GM12878 (cell line): ENCODE measurements around the gene MEGF11. TPM values are rescaled to one million over a fixed set of nuclear protein-coding genes. Genes with fewer than 3 reads are reported as not detected.
A peak's percentile ranks its signal among the peaks of the same experiment; 100 is the strongest.

Experiments used
- ATAC-seq: fragments of 200-7000 bp; cut with Tn5 transposase; 3 replicates; pipeline ENCODE4 v1.9.1; 2020; ENCODE audit warnings: mild to moderate bottlenecking, moderate library complexity
- BruUV-seq: library from RNA; stranded (reverse); fragments of 400-500 nt; replicated peaks from 2 replicates; lab custom pipeline; 2021; lab: Mats Ljungman, UMichigan
- CTCF ChIA-PET: fragments of 300-600 bp; sonication (Branson Sonifier 250); formaldehyde crosslinking; extraction: SDS; loops from one replicate; lab custom pipeline; 2021; ENCODE audit warnings: inconsistent platforms; lab: Yijun Ruan, JAX
- POLR2A ChIA-PET: fragments of 350-600 bp; formaldehyde crosslinking; extraction: SDS; loops from one replicate; lab custom pipeline; 2021; ENCODE audit warnings: inconsistent platforms; lab: Charles Lee
- RAD21 ChIA-PET: fragments of 300-600 bp; sonication (Branson Sonifier 250); formaldehyde crosslinking; loops from one replicate; lab custom pipeline; 2023; ENCODE audit warnings: antibody characterized with exemption; ENCODE audit not compliant: unreplicated experiment; lab: Charles Lee
- SMC1A ChIA-PET: fragments of 300-600 bp; sonication (Branson Sonifier 250); formaldehyde crosslinking; loops from one replicate; lab custom pipeline; 2023; ENCODE audit not compliant: unreplicated experiment, uncharacterized antibody; lab: Charles Lee
- DNase-seq: peaks from one replicate; pipeline ENCODE4 v3.0.0-alpha.2; 2011; ENCODE audit warnings: low read depth, low spot score
- FAIRE-seq: peaks from 3 replicates; lab custom pipeline; 2011; peaks lifted over from hg19 to GRCh38; lab: Jason Lieb, UNC
- H2AFZ ChIP-seq: 2 replicates; pipeline ENCODE4 v1.6.0; 2011; ENCODE audit warnings: low read depth, low read length, control low read depth; ENCODE audit not compliant: control insufficient read depth
- H3K27ac ChIP-seq: 2 replicates; pipeline ENCODE4 v1.5.1; 2011; ENCODE audit warnings: control low read depth; ENCODE audit not compliant: control insufficient read depth, insufficient read depth
- H3K27me3 ChIP-seq, 2 experiments: replicated peaks in 1 of 2; 2 replicates each; pipeline versions ENCODE4 v1.6.0 to v1.6.1; 2011; ENCODE audit warnings: low read length in 1 of 2; ENCODE audit not compliant: control insufficient read depth in 2 of 2, insufficient read depth in 2 of 2
- H3K36me3 ChIP-seq, 2 experiments: 2 replicates each; pipeline ENCODE4 v1.5.1; 2011; ENCODE audit warnings: low read length in 1 of 2; ENCODE audit not compliant: control insufficient read depth in 2 of 2, insufficient read depth in 2 of 2
- H3K4me1 ChIP-seq: 2 replicates; pipeline ENCODE4 v1.6.1; 2011; ENCODE audit warnings: mild to moderate bottlenecking, low read length, moderate library complexity, mixed read lengths; ENCODE audit not compliant: control insufficient read depth, insufficient read depth
- H3K4me2 ChIP-seq: 2 replicates; pipeline ENCODE4 v1.6.0; 2011; ENCODE audit warnings: control low read depth; ENCODE audit not compliant: control insufficient read depth, insufficient read depth
- H3K4me3 ChIP-seq: fragments of 200-600 bp; sonication (generic); 2 replicates; pipeline ENCODE4 v1.5.1; 2016
- H3K79me2 ChIP-seq: 2 replicates; pipeline ENCODE4 v1.6.0; 2011; ENCODE audit warnings: low read length; ENCODE audit not compliant: control insufficient read depth, insufficient read depth
- H3K9ac ChIP-seq: 2 replicates; pipeline ENCODE4 v1.8.0; 2011; ENCODE audit warnings: low read length, control low read depth, mixed read lengths; ENCODE audit not compliant: control insufficient read depth, insufficient read depth
- H3K9me3 ChIP-seq: replicated peaks from 3 replicates; pipeline ENCODE4 v1.5.1; 2011; ENCODE audit warnings: mild to moderate bottlenecking, low read length; ENCODE audit not compliant: control insufficient read depth, insufficient read depth
- H4K20me1 ChIP-seq: 2 replicates; pipeline ENCODE4 v1.6.0; 2011; ENCODE audit not compliant: control insufficient read depth, insufficient read depth
- NR2C1 ChIP-seq: fragments of 450-650 bp; IDR thresholded peaks from 2 replicates; pipeline ENCODE4 v1.6.1; 2017; ENCODE audit warnings: antibody characterized with exemption, mild to moderate bottlenecking, moderate library complexity
- PAX8 ChIP-seq: fragments of 450-650 bp; IDR thresholded peaks from 2 replicates; pipeline ENCODE4 v1.6.1; 2017; ENCODE audit warnings: mild to moderate bottlenecking, moderate library complexity
- POLR2AphosphoS5 ChIP-seq: IDR thresholded peaks from 2 replicates; pipeline ENCODE4 v1.6.1; 2011; ENCODE audit warnings: mild to moderate bottlenecking, low read length, inconsistent platforms
- RB1 ChIP-seq: fragments of 450-650 bp; formaldehyde crosslinking; IDR thresholded peaks from 2 replicates; pipeline ENCODE4 v1.6.1; 2017; ENCODE audit warnings: mild to moderate bottlenecking, borderline replicate concordance
- REST ChIP-seq: IDR thresholded peaks from 2 replicates; pipeline ENCODE4 v1.6.1; 2012; ENCODE audit warnings: mild to moderate bottlenecking, low read depth, low read length
- SIN3A ChIP-seq: IDR thresholded peaks from 2 replicates; pipeline ENCODE4 v1.6.1; 2012; ENCODE audit warnings: low read depth, low read length, improper control_type of control experiment
- SMC3 ChIP-seq: IDR thresholded peaks from 2 replicates; pipeline ENCODE4 v1.6.1; 2011; ENCODE audit warnings: low read length, improper control_type of control experiment, borderline replicate concordance
- SREBF1 ChIP-seq: IDR thresholded peaks from 2 replicates; pipeline ENCODE4 v1.6.1; 2012; ENCODE audit warnings: mild to moderate bottlenecking, low read length
- SUZ12 ChIP-seq: fragments of 200-600 bp; sonication (generic); IDR thresholded peaks from one replicate; pipeline ENCODE4 v1.6.1; 2018; ENCODE audit warnings: antibody characterized with exemption, mild to moderate bottlenecking; ENCODE audit not compliant: unreplicated experiment
- YY1 ChIP-seq: IDR thresholded peaks from 2 replicates; pipeline ENCODE4 v1.6.1; 2011; ENCODE audit warnings: low read depth, mild to moderate bottlenecking, low read length
- ZBTB40 ChIP-seq: fragments of 450-650 bp; IDR thresholded peaks from 2 replicates; pipeline ENCODE4 v1.6.1; 2016; ENCODE audit warnings: mild to moderate bottlenecking, moderate library complexity, borderline replicate concordance
- WGBS: methylation state at CpG from one replicate; pipeline ENCODE4 v1.1.6; 2016; ENCODE audit warnings: low lambda C conversion rate; ENCODE audit not compliant: insufficient replicate concordance, insufficient coverage; ENCODE audit errors: missing lambda C conversion rate; 5-methylcytosine and 5-hydroxymethylcytosine counted together
- in situ Hi-C: fragments of 300-500 bp; cut with MboI; formaldehyde crosslinking; loops from 9 replicates; pipeline ENCODE4 v1.14.3; 2018; ENCODE audit warnings: mixed read lengths
- intact Hi-C: fragments of 100-400 bp; cut with micrococcal nuclease; formaldehyde crosslinking; loops from one replicate; pipeline ENCODE4 v1.14.2; 2022; ENCODE audit not compliant: unreplicated experiment
- polyA plus RNA-seq, 11 experiments: library from polyadenylated mRNA; depleted of rRNA in 4 of 11; unstranded in 6 of 11; stranded (reverse) in 5 of 11; fragments of >200 nt; fragmentation: Nextera tagmentation in 4 of 11; fragmentation: Illumina TruSeq in 1 of 11; extraction: Ambion mirVana in 4 of 11; extraction: Trizol in 1 of 11; gene quantifications; 1 replicate in 1 of 11; 2 replicates in 10 of 11; pipeline versions ENCODE4 v1.2.1 to v1.2.3, GENCODE V29; 2011 to 2016; ENCODE audit warnings: inconsistent platforms in 2 of 11, missing spikeins in 2 of 11, low read depth in 1 of 11
- total RNA-seq, 4 experiments: library from RNA; depleted of rRNA in 3 of 4; stranded (reverse); fragments of >200 nt in 3 of 4; fragmentation: Illumina TruSeq in 1 of 4; extraction: Trizol in 1 of 4; gene quantifications; 2 replicates each; pipeline versions ENCODE4 v1.2.1 to v1.2.3, GENCODE V29; 2013 to 2021
- TF ChIP-seq, protein P1 (sequence below): fragments of 450-650 bp; formaldehyde crosslinking; IDR thresholded peaks from 2 replicates; pipeline ENCODE4 v1.4.0; 2020; ENCODE audit warnings: mild to moderate bottlenecking, moderate library complexity

The MEGF11 gene
- total and polyA plus RNA-seq, 10 of the 15 experiments (the other 5 are each of a cell fraction or from before 2014, with no cell fraction given): 0.03 to 1.7 (median 0.49) TPM

DNA sequence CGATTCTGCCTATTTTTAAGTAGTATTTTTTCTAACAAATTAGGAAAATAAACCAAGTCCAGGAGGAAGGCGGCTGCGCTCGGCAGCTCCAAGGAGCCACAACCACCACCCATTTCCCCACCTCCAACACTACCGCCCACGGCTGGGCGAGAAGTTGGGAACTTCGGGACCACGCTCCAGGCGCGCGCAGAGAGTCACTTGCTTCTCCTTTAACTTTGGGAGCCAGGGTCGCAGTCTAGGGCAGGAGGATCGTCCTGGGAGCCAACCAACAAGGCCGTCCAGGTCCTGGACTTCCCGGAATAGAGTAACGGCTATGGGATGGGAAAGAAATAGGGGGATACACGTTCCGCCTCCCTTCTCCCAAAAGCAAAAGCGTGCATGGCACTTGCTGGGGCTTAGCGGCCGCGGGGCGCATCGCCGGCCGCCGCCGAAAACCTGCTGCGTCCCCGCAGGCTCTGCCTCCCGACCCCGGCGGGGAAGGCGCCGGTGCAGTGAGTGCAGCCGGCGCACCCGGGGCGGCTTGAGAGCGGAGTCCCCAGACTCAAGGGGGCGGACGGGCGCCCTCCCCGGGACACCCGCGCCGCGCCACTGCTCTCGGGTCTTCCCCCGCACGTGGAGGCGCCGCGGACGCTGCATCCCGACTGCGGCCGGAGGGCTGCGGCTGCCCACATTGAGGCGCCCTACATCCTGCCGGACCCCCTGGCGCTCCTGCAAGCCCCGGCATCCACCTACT, 699 bp downstream of the MEGF11 start:
- Histone ChIP-seq H2AFZ (no peak overlapping the region), H3K27me3 (peaks cover 25 to 35% of the 10 kb centered on the region in 2 experiments), H3K4me2 (peak overlapping the region; percentile 86), H3K9me3 (no peaks in the 10 kb centered on the region), H3K9ac (no peak overlapping the region), H3K79me2 (no peaks in the 10 kb centered on the region), H3K36me3 (no peaks in the 10 kb centered on the region), H3K4me1 (peaks cover 3% of the 10 kb centered on the region; the same call in 1 of the 2 replicates), H3K4me3 (peak overlapping the region; percentile 35; the same call in 1 of the 2 replicates), H4K20me1 (no peaks in the 10 kb centered on the region), H3K27ac (no peak overlapping the region)
- intact Hi-C loops (loop anchor here (5.0 kb wide), 1 partner anchor 34 kb away; no protein-coding TSS in a partner anchor), in situ Hi-C loops (no loop called here)
- SMC1A ChIA-PET: interaction anchor here (0.6 kb wide), 1 partner anchor 24 kb away, joined by 3 read pairs; no protein-coding TSS in a partner anchor
- BruUV-seq: no TSS peak
- CTCF ChIA-PET: interaction anchor here (1.2 to 2.1 kb wide), 2 partner anchors 246 kb away, joined by 5 to 6 read pairs; no protein-coding TSS in a partner anchor
- FAIRE-seq (no peak), ATAC-seq (peak; percentile 60), DNase-seq (no peak)
- POLR2A ChIA-PET: no interaction called here
- 2% methylated on average over 62 of the region's 64 CpGs for WGBS
- RAD21 ChIA-PET: no interaction called here
- TF ChIP-seq ZBTB40: no peak
- no peak for TF ChIP-seq SMC3
- TF ChIP-seq POLR2AphosphoS5: no peak
- no peak for TF ChIP-seq SREBF1
- TF ChIP-seq, protein P1, sequence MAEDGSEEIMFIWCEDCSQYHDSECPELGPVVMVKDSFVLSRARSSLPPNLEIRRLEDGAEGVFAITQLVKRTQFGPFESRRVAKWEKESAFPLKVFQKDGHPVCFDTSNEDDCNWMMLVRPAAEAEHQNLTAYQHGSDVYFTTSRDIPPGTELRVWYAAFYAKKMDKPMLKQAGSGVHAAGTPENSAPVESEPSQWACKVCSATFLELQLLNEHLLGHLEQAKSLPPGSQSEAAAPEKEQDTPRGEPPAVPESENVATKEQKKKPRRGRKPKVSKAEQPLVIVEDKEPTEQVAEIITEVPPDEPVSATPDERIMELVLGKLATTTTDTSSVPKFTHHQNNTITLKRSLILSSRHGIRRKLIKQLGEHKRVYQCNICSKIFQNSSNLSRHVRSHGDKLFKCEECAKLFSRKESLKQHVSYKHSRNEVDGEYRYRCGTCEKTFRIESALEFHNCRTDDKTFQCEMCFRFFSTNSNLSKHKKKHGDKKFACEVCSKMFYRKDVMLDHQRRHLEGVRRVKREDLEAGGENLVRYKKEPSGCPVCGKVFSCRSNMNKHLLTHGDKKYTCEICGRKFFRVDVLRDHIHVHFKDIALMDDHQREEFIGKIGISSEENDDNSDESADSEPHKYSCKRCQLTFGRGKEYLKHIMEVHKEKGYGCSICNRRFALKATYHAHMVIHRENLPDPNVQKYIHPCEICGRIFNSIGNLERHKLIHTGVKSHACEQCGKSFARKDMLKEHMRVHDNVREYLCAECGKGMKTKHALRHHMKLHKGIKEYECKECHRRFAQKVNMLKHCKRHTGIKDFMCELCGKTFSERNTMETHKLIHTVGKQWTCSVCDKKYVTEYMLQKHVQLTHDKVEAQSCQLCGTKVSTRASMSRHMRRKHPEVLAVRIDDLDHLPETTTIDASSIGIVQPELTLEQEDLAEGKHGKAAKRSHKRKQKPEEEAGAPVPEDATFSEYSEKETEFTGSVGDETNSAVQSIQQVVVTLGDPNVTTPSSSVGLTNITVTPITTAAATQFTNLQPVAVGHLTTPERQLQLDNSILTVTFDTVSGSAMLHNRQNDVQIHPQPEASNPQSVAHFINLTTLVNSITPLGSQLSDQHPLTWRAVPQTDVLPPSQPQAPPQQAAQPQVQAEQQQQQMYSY (CRISPR knock-in tag): no peak
- TF ChIP-seq NR2C1: no peak
- no peak for TF ChIP-seq YY1
- no peak for TF ChIP-seq SIN3A
- TF ChIP-seq SUZ12: peak; percentile 90
- no peak for TF ChIP-seq RB1
- no peak for TF ChIP-seq PAX8
- no peak for TF ChIP-seq REST
